DND-41 (cell line): ENCODE measurements around the gene NOL9.

Experiments
- CTCF ChIP-seq: IDR thresholded peaks from 2 replicates; pipeline ENCODE4 v1.5.1; 2012; ENCODE audit warnings: borderline replicate concordance, low read length, moderate library complexity, mild to moderate bottlenecking; ENCODE audit not compliant: poor library complexity, severe bottlenecking; ENCODE audit errors: extremely low read depth
- EZH2 ChIP-seq: IDR thresholded peaks from 3 replicates; pipeline ENCODE4 v1.6.1; 2012; ENCODE audit warnings: borderline replicate concordance, low read depth, mild to moderate bottlenecking, moderate library complexity, low read length, inconsistent platforms; ENCODE audit not compliant: severe bottlenecking

- TF ChIP-seq CTCF = no peak
- TF ChIP-seq EZH2 = no peak
These were observed 58.6 kb downstream of the NOL9 start for GRCh38 chr1:6495540-6496364.
